Tibial nerve (tissue), 4 donors: ENCODE measurements around the gene SLC16A10. TPM values are rescaled to one million over a fixed set of nuclear protein-coding genes. Genes with fewer than 3 reads are reported as not detected.

Experiments used
- DNase-seq, 2 donors: peaks; one replicate each; pipeline ENCODE4 v3.0.0-alpha.2; 2019; ENCODE audit warnings: low spot score in 2 of 2
- H3K27ac ChIP-seq, 4 donors: fragments of 200-600 bp; sonication (generic) in 3 of 4; one replicate each; pipeline ENCODE4 v1.5.1; 2017 to 2019; ENCODE audit warnings: mild to moderate bottlenecking in 1 of 4
- H3K27me3 ChIP-seq, 2 donors: fragments of 200-600 bp; sonication (generic) in 1 of 2; one replicate each; pipeline versions ENCODE4 v1.5.1 to v1.6.0; 2017 to 2019
- H3K36me3 ChIP-seq, 3 donors: fragments of 200-600 bp; sonication (generic); one replicate each; pipeline ENCODE4 v1.5.1; 2018 to 2019
- H3K4me1 ChIP-seq, 4 donors: fragments of 200-600 bp; sonication (generic) in 3 of 4; one replicate each; pipeline ENCODE4 v1.5.1; 2017 to 2019
- H3K4me3 ChIP-seq, 4 donors: fragments of 200-600 bp; sonication (generic) in 3 of 4; one replicate each; pipeline ENCODE4 v1.5.1; 2017 to 2019; ENCODE audit warnings: mild to moderate bottlenecking in 1 of 4, moderate library complexity in 1 of 4
- H3K9me3 ChIP-seq, 4 donors: fragments of 200-600 bp; sonication (generic) in 3 of 4; one replicate each; pipeline ENCODE4 v1.5.1; 2017 to 2019
- CTCF ChIP-seq, 5 experiments: fragments of 200-600 bp in 3 of 5; fragments of 450-650 bp in 2 of 5; sonication (generic) in 3 of 5; IDR thresholded peaks; one replicate each; pipeline ENCODE4 v1.5.1; 2016 to 2019; ENCODE audit warnings: antibody characterized with exemption in 5 of 5, mild to moderate bottlenecking in 3 of 5, moderate library complexity in 2 of 5
- EP300 ChIP-seq, 2 donors: sonication (generic); formaldehyde crosslinking; IDR thresholded peaks; one replicate each; pipeline ENCODE4 v1.6.1; 2017; ENCODE audit warnings: antibody characterized with exemption in 2 of 2, mild to moderate bottlenecking in 1 of 2
- POLR2A ChIP-seq, 2 donors: fragments of 450-650 bp; IDR thresholded peaks; one replicate each; pipeline ENCODE4 v1.6.1; 2017; ENCODE audit warnings: antibody characterized with exemption in 2 of 2, mild to moderate bottlenecking in 2 of 2, moderate library complexity in 2 of 2
- WGBS, 2 donors: methylation state at CpG; one replicate each; pipeline ENCODE4 v1.1.5; 2018; 5-methylcytosine and 5-hydroxymethylcytosine counted together
- total RNA-seq, 4 donors: library from RNA; depleted of rRNA; stranded (reverse); fragments of >200 nt; gene quantifications; one replicate each; pipeline ENCODE4 v1.1.0, GENCODE V29; 2016

The SLC16A10 gene
- total RNA-seq, 4 donors from 2014 or later = 0.20 to 32.7 (median 1.3) TPM

GRCh38 chr6:111259089-111259831 lies 172.0 kb downstream of the SLC16A10 start:
- Histone ChIP-seq H3K36me3 (peaks cover 0 to 12% (median 0%) of the 10 kb centered on the region in 3 donors), H3K27me3 (no peaks in the 10 kb centered on the region), H3K4me3 (peak overlapping the region; percentile 54 to 94 (median 80)), H3K27ac (peak overlapping the region in 3 of 4 donors; percentile 82 to 90 (median 87)), H3K9me3 (no peaks in the 10 kb centered on the region), H3K4me1 (peaks cover 0 to 25% (median 9%) of the 10 kb centered on the region in 4 donors)
- DNase-seq = peak; percentile 98 to 99
- 2% methylated on average over 48 to 56 of the region's 59 CpGs for WGBS, 2 donors
- peak; percentile 96 to 99 (median 98) for TF ChIP-seq CTCF (IDR thresholded peaks at IDR 0.05)
- TF ChIP-seq POLR2A (IDR thresholded peaks at IDR 0.05) = peak; percentile 38 to 76
- TF ChIP-seq EP300 (IDR thresholded peaks at IDR 0.05) = peak; percentile 94 to 95

GRCh38 chr6:111260570-111261298 lies 173.4 kb downstream of the SLC16A10 start:
- no peak overlapping the region for H3K4me3 ChIP-seq
- WGBS, 2 donors = 88 to 93% methylated on average over 12 of the region's 12 CpGs

GRCh38 chr6:111263837-111264236 lies 176.5 kb downstream of the SLC16A10 start:
- Histone ChIP-seq H3K27ac (no peak overlapping the region), H3K4me1 (peaks cover 0 to 19% (median 9%) of the 10 kb centered on the region in 4 donors), H3K27me3 (no peaks in the 10 kb centered on the region), H3K36me3 (peaks cover 2 to 56% (median 8%) of the 10 kb centered on the region in 3 donors), H3K4me3 (no peak overlapping the region), H3K9me3 (no peaks in the 10 kb centered on the region)
- no peak for DNase-seq
- 92 to 96% methylated on average over 4 of the region's 4 CpGs for WGBS, 2 donors
- no peak for TF ChIP-seq POLR2A (IDR thresholded peaks at IDR 0.05)
- TF ChIP-seq EP300 (IDR thresholded peaks at IDR 0.05) = no peak
- TF ChIP-seq CTCF (IDR thresholded peaks at IDR 0.05) = no peak

More at GRCh38 chr6:111260570-111261298, 173.4 kb downstream of the SLC16A10 start:
- Histone ChIP-seq H3K36me3 (peaks cover 0 to 25% (median 0%) of the 10 kb centered on the region in 3 donors), H3K27me3 (no peaks in the 10 kb centered on the region), H3K9me3 (no peaks in the 10 kb centered on the region), H3K27ac (no peak overlapping the region), H3K4me1 (peaks cover 0 to 25% (median 9%) of the 10 kb centered on the region in 4 donors)
- DNase-seq = no peak
- no peak for TF ChIP-seq EP300 (IDR thresholded peaks at IDR 0.05)
- TF ChIP-seq POLR2A (IDR thresholded peaks at IDR 0.05) = no peak
- no peak for TF ChIP-seq CTCF (IDR thresholded peaks at IDR 0.05)

GRCh38 chr6:111265842-111266241 lies 178.5 kb downstream of the SLC16A10 start:
- H3K4me3 ChIP-seq = no peak overlapping the region
- no peaks in the 10 kb centered on the region for H3K27me3 ChIP-seq
- H3K9me3 ChIP-seq = no peaks in the 10 kb centered on the region
- no peak for TF ChIP-seq POLR2A (IDR thresholded peaks at IDR 0.05)
- no peak for TF ChIP-seq EP300 (IDR thresholded peaks at IDR 0.05)
- TF ChIP-seq CTCF (IDR thresholded peaks at IDR 0.05) = no peak
- WGBS, 2 donors = 92 to 95% methylated on average over 6 of the region's 6 CpGs
- peaks cover 0 to 5% (median 0%) of the 10 kb centered on the region in 4 donors for H3K4me1 ChIP-seq
- no peak overlapping the region for H3K27ac ChIP-seq
- peaks cover 2 to 76% (median 15%) of the 10 kb centered on the region in 3 donors for H3K36me3 ChIP-seq
- DNase-seq = no peak

- no peaks in the 10 kb centered on the region for H3K27me3 ChIP-seq
- WGBS, 2 donors = 96 to 100% methylated on average over 2 of the region's 2 CpGs
- TF ChIP-seq EP300 (IDR thresholded peaks at IDR 0.05) (no peak), CTCF (IDR thresholded peaks at IDR 0.05) (no peak), POLR2A (IDR thresholded peaks at IDR 0.05) (no peak)
- peaks cover 2 to 77% (median 15%) of the 10 kb centered on the region in 3 donors for H3K36me3 ChIP-seq
- H3K27ac ChIP-seq = no peak overlapping the region
- no peak overlapping the region for H3K4me3 ChIP-seq
- H3K4me1 ChIP-seq = peaks cover 0 to under 1% (median 0%) of the 10 kb centered on the region in 4 donors
- no peak for DNase-seq
- H3K9me3 ChIP-seq = no peaks in the 10 kb centered on the region
Measured at GRCh38 chr6:111266276-111266675, 179.0 kb downstream of the SLC16A10 start.
